A549 (cell line): ENCODE measurements around the gene UBE2E3. TPM values are rescaled to one million over a fixed set of nuclear protein-coding genes. Genes with fewer than 3 reads are reported as not detected.

Experiments
- ATAC-seq, 2 experiments: fragments of 200-7000 bp in 1 of 2; fragments of >200 bp in 1 of 2; cut with Nextera tagmentation in 1 of 2; cut with Tn5 transposase in 1 of 2; 3 replicates each; pipeline versions ENCODE4 v1.8.0 to v1.9.1; 2018 to 2020; ENCODE audit warnings: mild to moderate bottlenecking in 1 of 2, moderate library complexity in 1 of 2
- CTCF ChIA-PET: fragments of 300-600 bp; sonication (Branson Sonifier 250); formaldehyde crosslinking; extraction: SDS; loops from one replicate; lab custom pipeline; 2021; ENCODE audit warnings: antibody characterized with exemption, inconsistent platforms; lab: Yijun Ruan, JAX
- POLR2A ChIA-PET: fragments of 350-600 bp; formaldehyde crosslinking; extraction: SDS; loops from one replicate; lab custom pipeline; 2021; ENCODE audit warnings: antibody characterized with exemption, inconsistent platforms; lab: Yijun Ruan, JAX
- DNase-seq, 2 experiments: peaks; one replicate each; pipeline versions ENCODE4 v3.0.0 to v3.0.0-alpha.2; 2011 to 2016; ENCODE audit warnings: low read depth in 1 of 2, low spot score in 1 of 2
- FAIRE-seq: peaks from 2 replicates; lab custom pipeline; 2011; peaks lifted over from hg19 to GRCh38; lab: Jason Lieb, UNC
- H3K27ac ChIP-seq, 2 experiments: fragments of >200 bp; sonication (Bioruptor Twin); formaldehyde crosslinking; 3 replicates each; pipeline ENCODE4 v1.5.1; 2016 to 2017
- H3K4me1 ChIP-seq: fragments of >200 bp; sonication (Bioruptor Twin); formaldehyde crosslinking; 3 replicates; pipeline ENCODE4 v1.6.1; 2016
- H3K4me2 ChIP-seq: fragments of >200 bp; sonication (Bioruptor Twin); formaldehyde crosslinking; 3 replicates; pipeline ENCODE4 v1.6.1; 2016
- H3K4me3 ChIP-seq: fragments of >200 bp; sonication (Bioruptor Twin); formaldehyde crosslinking; 3 replicates; pipeline ENCODE4 v1.5.1; 2016
- H3K9me3 ChIP-seq: fragments of >200 bp; sonication (Bioruptor Twin); formaldehyde crosslinking; 3 replicates; pipeline ENCODE4 v1.6.1; 2016
- ATOH8 ChIP-seq: fragments of 250-450 bp; sonication (Bioruptor Pico); IDR thresholded peaks from 2 replicates; pipeline ENCODE4 v1.5.0; 2020; ENCODE audit warnings: low read depth, mild to moderate bottlenecking, moderate library complexity
- CBX8 ChIP-seq: fragments of 200-600 bp; sonication (generic); IDR thresholded peaks from 2 replicates; pipeline ENCODE4 v1.6.1; 2016
- CHD4 ChIP-seq: fragments of 200-600 bp; sonication (generic); IDR thresholded peaks from 2 replicates; pipeline ENCODE4 v1.6.1; 2016; ENCODE audit warnings: antibody characterized with exemption, mild to moderate bottlenecking, borderline replicate concordance
- E2F6 ChIP-seq: IDR thresholded peaks from 2 replicates; pipeline ENCODE4 v1.6.1; 2012; ENCODE audit warnings: low read depth, borderline replicate concordance
- ELK1 ChIP-seq: fragments of 150-350 bp; IDR thresholded peaks from 2 replicates; pipeline ENCODE4 v1.6.1; 2014; ENCODE audit warnings: low read depth, mild to moderate bottlenecking, low read length
- FOSB ChIP-seq: fragments of 250-450 bp; sonication (Bioruptor Pico); IDR thresholded peaks from 2 replicates; pipeline ENCODE4 v1.5.0; 2020; ENCODE audit warnings: mild to moderate bottlenecking, moderate library complexity
- FOXS1 ChIP-seq: fragments of 250-450 bp; sonication (Bioruptor Pico); IDR thresholded peaks from 2 replicates; pipeline ENCODE4 v1.5.0; 2020; ENCODE audit warnings: mild to moderate bottlenecking, moderate library complexity
- GATA3 ChIP-seq: IDR thresholded peaks from 2 replicates; pipeline ENCODE4 v1.6.1; 2012; ENCODE audit warnings: borderline replicate concordance
- HES2 ChIP-seq: fragments of >200 bp; sonication (Bioruptor Twin); formaldehyde crosslinking; IDR thresholded peaks from 2 replicates; pipeline ENCODE4 v1.6.1; 2016
- HMGXB4 ChIP-seq: fragments of 250-450 bp; sonication (Bioruptor Pico); IDR thresholded peaks from 2 replicates; pipeline ENCODE4 v1.5.0; 2021; ENCODE audit warnings: mild to moderate bottlenecking, moderate library complexity, borderline replicate concordance
- HOXB5 ChIP-seq: fragments of 250-450 bp; sonication (Bioruptor Pico); IDR thresholded peaks from 2 replicates; pipeline ENCODE4 v1.5.0; 2020; ENCODE audit warnings: mild to moderate bottlenecking, moderate library complexity
- KDM5A ChIP-seq: fragments of 200-600 bp; sonication (generic); IDR thresholded peaks from 2 replicates; pipeline ENCODE4 v1.6.1; 2016; ENCODE audit warnings: antibody characterized with exemption, mild to moderate bottlenecking
- MAFK ChIP-seq: fragments of 450-650 bp; IDR thresholded peaks from 2 replicates; pipeline ENCODE4 v1.6.1; 2014; ENCODE audit not compliant: partially characterized antibody
- MAX ChIP-seq: IDR thresholded peaks from 2 replicates; pipeline ENCODE4 v1.6.1; 2012
- MAZ ChIP-seq: fragments of 150-350 bp; IDR thresholded peaks from 2 replicates; pipeline ENCODE4 v1.6.1; 2014; ENCODE audit warnings: antibody characterized with exemption, low read depth, low read length, borderline replicate concordance
- NFE2L2 ChIP-seq: fragments of 150-350 bp; conservative IDR thresholded peaks from 2 replicates; pipeline ENCODE4 v1.6.1; 2014; ENCODE audit warnings: low read length
- PBX3 ChIP-seq: IDR thresholded peaks from 2 replicates; pipeline ENCODE4 v1.6.1; 2012
- POLR2AphosphoS2 ChIP-seq: conservative IDR thresholded peaks from 2 replicates; pipeline ENCODE4 v1.6.1; 2012; ENCODE audit warnings: low read length, improper control_type of control experiment, inconsistent platforms
- RAD21 ChIP-seq, 2 experiments: fragments of >200 bp in 1 of 2; sonication (Bioruptor Twin) in 1 of 2; formaldehyde crosslinking in 1 of 2; IDR thresholded peaks in 1 of 2; conservative IDR thresholded peaks in 1 of 2; 2 replicates in 1 of 2; 3 replicates in 1 of 2; pipeline ENCODE4 v1.6.1; 2012 to 2018; ENCODE audit warnings: inconsistent platforms in 1 of 2
- RARB ChIP-seq: fragments of 250-450 bp; sonication (Bioruptor Pico); IDR thresholded peaks from 2 replicates; pipeline ENCODE4 v1.8.0; 2021; ENCODE audit warnings: mild to moderate bottlenecking, moderate library complexity
- RFX5 ChIP-seq: fragments of 450-650 bp; IDR thresholded peaks from 2 replicates; pipeline ENCODE4 v1.7.1; 2014; ENCODE audit warnings: antibody characterized with exemption, mild to moderate bottlenecking, moderate library complexity
- SREBF2 ChIP-seq: fragments of 450-650 bp; IDR thresholded peaks from 2 replicates; pipeline ENCODE4 v1.6.1; 2014; ENCODE audit warnings: mild to moderate bottlenecking, moderate library complexity
- ZC3H11A ChIP-seq: fragments of 450-650 bp; IDR thresholded peaks from 2 replicates; pipeline ENCODE4 v1.6.1; 2014; ENCODE audit warnings: antibody characterized with exemption, mild to moderate bottlenecking
- ZNF302 ChIP-seq: fragments of 250-450 bp; sonication (Bioruptor Pico); IDR thresholded peaks from 2 replicates; pipeline ENCODE4 v1.9.0; 2021; ENCODE audit warnings: inconsistent platforms, mild to moderate bottlenecking, moderate library complexity
- ZSCAN20 ChIP-seq: fragments of 250-450 bp; sonication (Bioruptor Pico); IDR thresholded peaks from 2 replicates; pipeline ENCODE4 v1.8.0; 2022; ENCODE audit warnings: mild to moderate bottlenecking, moderate library complexity
- WGBS: methylation state at CpG from one replicate; pipeline ENCODE4 v1.1.6; 2017; ENCODE audit errors: missing lambda C conversion rate; 5-methylcytosine and 5-hydroxymethylcytosine counted together
- polyA plus RNA-seq, 4 experiments: library from polyadenylated mRNA; depleted of rRNA in 3 of 4; stranded (reverse); fragments of >200 nt; fragmentation: RNase III in 1 of 4; extraction: RNeasy Plus Mini Kit Qiagen cat#74134 plus additional on column Dnase treatment in 1 of 4; gene quantifications; 2 replicates in 3 of 4; 3 replicates in 1 of 4; pipeline ENCODE4 v1.2.3, GENCODE V29; 2011 to 2017

Gene UBE2E3
- polyA plus RNA-seq, 2 of the 4 experiments (the other 2 are of a cell fraction): 54.0 to 70.6 TPM

GRCh38 chr2:180971811-180972210 is 8.6 kb upstream of the UBE2E3 start:
- Histone ChIP-seq H3K9me3 (no peaks in the 10 kb centered on the region), H3K4me2 (no peak overlapping the region), H3K27ac (no peak overlapping the region), H3K4me1 (no peaks in the 10 kb centered on the region), H3K4me3 (no peak overlapping the region)
- ChIA-PET POLR2A (no interaction called here), CTCF (no interaction called here)
- 86% methylated on average over 1 of the region's 1 CpG for WGBS
- TF ChIP-seq ZC3H11A: no peak
- TF ChIP-seq MAFK: peak; percentile 58
- no peak for TF ChIP-seq MAZ
- no peak for TF ChIP-seq HMGXB4 (CRISPR knock-in tag)
- FAIRE-seq: no peak
- no peak for ATAC-seq
- DNase-seq: no peak

- peaks cover 6% of the 10 kb centered on the region for H3K4me1 ChIP-seq
- no peak overlapping the region for H3K4me2 ChIP-seq
- DNase-seq (no peak), FAIRE-seq (no peak), ATAC-seq (no peak)
- ChIA-PET POLR2A (no interaction called here), CTCF (no interaction called here)
- TF ChIP-seq ZNF302: no peak
- no peak for TF ChIP-seq MAFK
- no peak for TF ChIP-seq RARB
- TF ChIP-seq GATA3: no peak
- TF ChIP-seq CBX8: no peak
- no peak for TF ChIP-seq ELK1
- TF ChIP-seq MAX: no peak
- TF ChIP-seq PBX3: no peak
- TF ChIP-seq SREBF2: no peak
- TF ChIP-seq NFE2L2: no peak
- TF ChIP-seq RAD21 (conservative IDR thresholded peaks at IDR 0.05 in 1 of 2, IDR thresholded peaks at IDR 0.05 in 1 of 2): no peak
- no peak for TF ChIP-seq FOXS1
- H3K27ac ChIP-seq: no peak overlapping the region
- WGBS: 63% methylated on average over 2 of the region's 2 CpGs
- no peaks in the 10 kb centered on the region for H3K9me3 ChIP-seq
- no peak overlapping the region for H3K4me3 ChIP-seq
Observed at GRCh38 chr2:180975585-180975984, 4.8 kb upstream of the UBE2E3 start.

GRCh38 chr2:180978903-180979748 is 1.3 kb upstream of the UBE2E3 start:
- ChIA-PET CTCF (interaction anchor here (0.6 to 3.0 kb wide), 9 partner anchors 9 to 853 kb away, joined by 3 to 16 read pairs (median 5); no protein-coding TSS in a partner anchor), POLR2A (interaction anchor here (1.0 to 1.8 kb wide), 4 partner anchors 10 to 459 kb away, joined by 3 to 10 read pairs (median 4); no protein-coding TSS in a partner anchor)
- peak overlapping the region; percentile 89 for H3K4me2 ChIP-seq
- DNase-seq: no peak
- H3K27ac ChIP-seq: peak overlapping the region in 1 of 2 experiments; percentile 93; a peak in 4 of 6 replicates
- H3K9me3 ChIP-seq: no peaks in the 10 kb centered on the region
- ATAC-seq: peak in 1 of 2 experiments; percentile 6; a peak in 1 of 6 replicates
- H3K4me3 ChIP-seq: peak overlapping the region; percentile 91; the same call in 2 of the 3 replicates
- 65% methylated on average over 7 of the region's 7 CpGs for WGBS
- FAIRE-seq: no peak
- peaks cover 26% of the 10 kb centered on the region for H3K4me1 ChIP-seq
- TF ChIP-seq CHD4: no peak
- TF ChIP-seq KDM5A: no peak
- no peak for TF ChIP-seq RFX5
- no peak for TF ChIP-seq FOSB (CRISPR knock-in tag)
- no peak for TF ChIP-seq POLR2AphosphoS2
- TF ChIP-seq ZSCAN20: no peak
- no peak for TF ChIP-seq ATOH8 (CRISPR knock-in tag)
- TF ChIP-seq E2F6: no peak
- TF ChIP-seq ELK1: no peak
- TF ChIP-seq MAX: no peak
- no peak for TF ChIP-seq HOXB5 (CRISPR knock-in tag)
- TF ChIP-seq HES2: no peak
